Stimulated activated CD8-positive, alpha-beta memory T cell treated with anti-CD3 and anti-CD28 coated beads, Interleukin-15, amount 100 ng/mL, for 48 hours (primary cell): Measurements from ENCODE around the gene SUGP2.

ENCODE experiments used
- DNase-seq, 2 donors: peaks; one replicate each; pipeline ENCODE4 v3.0.0-alpha.2; 2020; ENCODE audit warnings: low read depth in 2 of 2

SUGP2 gene

GRCh38 chr19:18991468-18991867 lies 41.8 kb downstream of the SUGP2 start:
- DNase-seq: no peak

- no peak for DNase-seq
These were observed 42.3 kb downstream of the SUGP2 start for GRCh38 chr19:18991006-18991405.

GRCh38 chr19:18990128-18990708 lies 43.1 kb downstream of the SUGP2 start:
- no peak for DNase-seq

GRCh38 chr19:18989316-18989715 lies 44.0 kb downstream of the SUGP2 start:
- no peak for DNase-seq

GRCh38 chr19:18987456-18987855 lies 45.9 kb downstream of the SUGP2 start:
- no peak for DNase-seq

- DNase-seq: no peak
These were observed 48.1 kb downstream of the SUGP2 start for GRCh38 chr19:18985257-18985656.

- no peak for DNase-seq
These were observed 49.1 kb downstream of the SUGP2 start for GRCh38 chr19:18984251-18984650.

- DNase-seq: no peak
These were observed 50.6 kb downstream of the SUGP2 start for GRCh38 chr19:18982669-18983068.

GRCh38 chr19:18980432-18981020 lies 52.8 kb downstream of the SUGP2 start:
- no peak for DNase-seq

GRCh38 chr19:18978616-18979015 lies 54.7 kb downstream of the SUGP2 start:
- no peak for DNase-seq

GRCh38 chr19:18975869-18976268 lies 57.4 kb downstream of the SUGP2 start:
- DNase-seq: no peak

- DNase-seq: no peak
These were observed 58.3 kb downstream of the SUGP2 start for GRCh38 chr19:18975011-18975410.

- no peak for DNase-seq
These were observed 60.5 kb downstream of the SUGP2 start for GRCh38 chr19:18972851-18973250.

GRCh38 chr19:18972301-18972811 lies 61.0 kb downstream of the SUGP2 start:
- DNase-seq: no peak

GRCh38 chr19:18969931-18970659 lies 63.2 kb downstream of the SUGP2 start:
- DNase-seq: no peak

- DNase-seq: no peak
These were observed 65.8 kb downstream of the SUGP2 start for GRCh38 chr19:18967358-18968146.

- no peak for DNase-seq
These were observed 67.0 kb downstream of the SUGP2 start for GRCh38 chr19:18966307-18966706.

- DNase-seq: no peak
These were observed 69.2 kb downstream of the SUGP2 start for GRCh38 chr19:18964121-18964520.

GRCh38 chr19:18961767-18962620 lies 71.3 kb downstream of the SUGP2 start:
- DNase-seq: no peak

GRCh38 chr19:18960370-18960769 lies 72.9 kb downstream of the SUGP2 start:
- no peak for DNase-seq

GRCh38 chr19:18955042-18955441 lies 78.3 kb downstream of the SUGP2 start:
- DNase-seq: no peak
